Measurements from ENCODE around the gene ANO10. TPM values are rescaled to one million over a fixed set of nuclear protein-coding genes. Genes with fewer than 3 reads are reported as not detected.
"Not testable (repeated sequence)": the region's sequence is repeated elsewhere in the genome, so short reads cannot be mapped to it uniquely, and the experiment has no call there.

Gene ANO10
- total RNA-seq, 1 experiment from 2014 or later: 30.6 TPM

- DNase-seq (ENCODE audit: low read depth): no peak
These were observed 144.2 kb downstream of the ANO10 start for GRCh38 chr3:43477600-43477999.

GRCh38 chr3:43473737-43474136 lies 148.1 kb downstream of the ANO10 start:
- no peak for DNase-seq (ENCODE audit: low read depth)

GRCh38 chr3:43473244-43473643 lies 148.6 kb downstream of the ANO10 start:
- DNase-seq (ENCODE audit: low read depth): no peak

GRCh38 chr3:43468133-43468532 lies 153.7 kb downstream of the ANO10 start:
- no peak for DNase-seq (ENCODE audit: low read depth)

GRCh38 chr3:43465109-43465508 lies 156.7 kb downstream of the ANO10 start:
- no peak for DNase-seq (ENCODE audit: low read depth)

- not testable (repeated sequence) for DNase-seq (ENCODE audit: low read depth)
These were observed 159.2 kb downstream of the ANO10 start for GRCh38 chr3:43462566-43462965.

- no peak for DNase-seq (ENCODE audit: low read depth)
These were observed 160.5 kb downstream of the ANO10 start for GRCh38 chr3:43461345-43461744.

GRCh38 chr3:43457038-43457437 lies 164.8 kb downstream of the ANO10 start:
- DNase-seq (ENCODE audit: low read depth): not testable (repeated sequence)

GRCh38 chr3:43455233-43455632 lies 166.6 kb downstream of the ANO10 start:
- peak; percentile 91 for DNase-seq (ENCODE audit: low read depth)

GRCh38 chr3:43453981-43454380 lies 167.8 kb downstream of the ANO10 start:
- DNase-seq (ENCODE audit: low read depth): no peak

GRCh38 chr3:43451670-43452254 lies 170.0 kb downstream of the ANO10 start:
- no peak for DNase-seq (ENCODE audit: low read depth)

GRCh38 chr3:43448098-43448497 lies 173.7 kb downstream of the ANO10 start:
- no peak for DNase-seq (ENCODE audit: low read depth)

- no peak for DNase-seq (ENCODE audit: low read depth)
These were observed 176.0 kb downstream of the ANO10 start for GRCh38 chr3:43445820-43446219.

- no peak for DNase-seq (ENCODE audit: low read depth)
These were observed 178.9 kb downstream of the ANO10 start for GRCh38 chr3:43442872-43443395.

GRCh38 chr3:43436507-43437140 lies 185.2 kb downstream of the ANO10 start:
- no peak for DNase-seq (ENCODE audit: low read depth)

GRCh38 chr3:43435706-43436105 lies 186.1 kb downstream of the ANO10 start:
- no peak for DNase-seq (ENCODE audit: low read depth)

GRCh38 chr3:43434431-43434830 lies 187.4 kb downstream of the ANO10 start:
- DNase-seq (ENCODE audit: low read depth): no peak

- no peak for DNase-seq (ENCODE audit: low read depth)
These were observed 189.3 kb downstream of the ANO10 start for GRCh38 chr3:43432462-43432861.

- DNase-seq (ENCODE audit: low read depth): no peak
These were observed 195.4 kb downstream of the ANO10 start for GRCh38 chr3:43426388-43426787.

GRCh38 chr3:43425829-43426228 lies 196.0 kb downstream of the ANO10 start:
- no peak for DNase-seq (ENCODE audit: low read depth)

- DNase-seq (ENCODE audit: low read depth): no peak
These were observed 198.2 kb downstream of the ANO10 start for GRCh38 chr3:43423639-43424038.

GRCh38 chr3:43423142-43423541 lies 198.7 kb downstream of the ANO10 start:
- DNase-seq (ENCODE audit: low read depth): peak; percentile 49

GRCh38 chr3:43418601-43419272 lies 203.1 kb downstream of the ANO10 start:
- DNase-seq (ENCODE audit: low read depth): no peak

Measured in M059J (cell line).